Measurements from ENCODE around the gene CBX6. TPM values are rescaled to one million over a fixed set of nuclear protein-coding genes. Genes with fewer than 3 reads are reported as not detected.

The CBX6 gene
- 42.0 and 60.4 TPM in 2 replicates for total RNA-seq

GRCh38 chr22:38872172-38872830, at the start of gene CBX6:
Gene CBX6 (minus strand): TSS chr22:38872216. CDS start chr22:38872190, 26 bp downstream.

DNA sequence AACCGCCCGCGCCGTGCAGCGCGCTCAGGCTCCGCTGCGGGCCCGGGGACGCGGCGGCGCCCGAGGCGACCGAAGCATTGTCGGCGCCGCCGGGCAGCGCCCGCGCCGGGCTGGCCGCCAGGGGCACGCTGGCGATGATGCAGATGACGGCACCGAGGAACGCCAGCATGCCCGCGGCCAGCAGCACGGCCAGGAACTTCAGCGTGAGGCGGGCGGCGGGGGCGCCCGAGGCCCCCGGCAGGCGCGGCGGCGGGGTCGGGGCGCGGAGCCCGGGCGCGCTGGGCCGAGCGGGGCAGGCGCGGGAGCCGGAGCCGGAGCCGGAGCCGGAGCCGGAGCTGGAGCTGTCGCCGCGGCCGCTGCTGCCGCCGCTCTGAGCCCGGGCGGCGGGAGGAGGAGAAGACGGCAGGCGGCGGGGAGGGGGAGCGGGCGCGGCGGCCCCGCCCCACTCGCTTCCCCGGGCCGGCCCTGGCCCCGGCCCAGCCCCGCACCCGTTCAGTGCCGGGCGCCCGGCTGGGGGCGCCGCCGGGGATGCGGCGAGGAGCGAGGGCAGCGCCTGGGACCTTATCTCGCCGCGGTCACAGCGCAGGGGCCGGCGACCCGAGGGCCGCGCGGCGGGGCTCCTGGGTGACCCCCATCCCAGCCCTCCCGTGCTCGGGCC, 28.2 kb downstream of the CBX6 start, which contains the start of gene NPTXR:
TSS of gene NPTXR (minus strand) at position 372 of the 658 bp plus-strand sequence.

Other genes starting within 250 kb of the CBX6 start
- gene FAM227A, start 215.8 kb downstream of the CBX6 start, total RNA-seq = 1.3 and 1.7 TPM in 2 replicates
- 17.8 and 30.7 TPM in 2 replicates for gene CBY1, start 215.6 kb downstream of the CBX6 start, total RNA-seq
- 62.9 and 118 TPM in 2 replicates for gene TOMM22, start 190.3 kb downstream of the CBX6 start, total RNA-seq
- gene JOSD1, start 171.3 kb downstream of the CBX6 start, total RNA-seq = 55.4 and 74.7 TPM in 2 replicates
- 27.2 and 28.5 TPM in 2 replicates for gene GTPBP1, start 166.3 kb downstream of the CBX6 start, total RNA-seq
- gene SUN2, start 116.2 kb downstream of the CBX6 start, total RNA-seq = 65.6 and 69.1 TPM in 2 replicates
- gene DNAL4, start 78.1 kb downstream of the CBX6 start, total RNA-seq = 8.8 and 19.7 TPM in 2 replicates
- gene NPTXR, start 28.2 kb downstream of the CBX6 start, total RNA-seq = 0.58 and 2.5 TPM in 2 replicates
- not detected in 2 replicates for gene APOBEC3A, start 85.4 kb upstream of the CBX6 start, total RNA-seq
- 0.56 and 13.0 TPM in 2 replicates for gene APOBEC3B, start 110.1 kb upstream of the CBX6 start, total RNA-seq
- 7.0 and 11.3 TPM in 2 replicates for gene APOBEC3C, start 142.0 kb upstream of the CBX6 start, total RNA-seq
- gene APOBEC3D, start 148.9 kb upstream of the CBX6 start, total RNA-seq = 1.3 and 1.7 TPM in 2 replicates
- 5.4 and 6.8 TPM in 2 replicates for gene APOBEC3F, start 168.6 kb upstream of the CBX6 start, total RNA-seq
- gene APOBEC3G, start 205.1 kb upstream of the CBX6 start, total RNA-seq = 10.9 and 16.6 TPM in 2 replicates
- gene APOBEC3H, start 225.0 kb upstream of the CBX6 start, total RNA-seq = 0.19 and 1.1 TPM in 2 replicates

All from regular cardiac myocyte (primary cell).